ENCODE results near the gene CD82. TPM values are rescaled to one million over a fixed set of nuclear protein-coding genes. Genes with fewer than 3 reads are reported as not detected.
A peak's percentile ranks its signal among the peaks of the same experiment; 100 is the strongest.

CD82 gene
- total and polyA plus RNA-seq, 2 of the 8 experiments (the other 6 are each of a cell fraction or from before 2014, with no cell fraction given), result 7.9 to 10.3 TPM

DNA sequence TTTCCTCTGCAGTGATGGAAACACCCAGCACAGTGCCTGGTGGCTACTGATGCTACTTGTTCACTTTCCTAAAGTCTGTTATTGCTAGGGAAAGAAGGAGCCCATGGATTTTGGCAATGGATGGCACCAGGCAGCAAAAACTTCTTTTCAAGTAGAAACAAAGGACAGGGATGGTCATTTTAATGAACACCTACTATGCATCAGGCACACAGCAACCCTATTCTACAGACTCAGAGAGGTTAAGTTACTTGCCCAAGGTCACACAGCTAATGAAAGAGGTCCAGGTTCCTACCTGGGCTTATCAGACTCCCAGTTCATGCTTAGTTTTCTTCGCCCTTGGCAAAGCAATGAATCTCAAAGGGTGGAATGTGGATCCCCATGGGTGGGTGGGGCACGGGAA is 36.9 kb upstream of the CD82 start:
- FAIRE-seq, result no peak

More for the DNA sequence above, 36.9 kb upstream of the CD82 start:
- CTCF ChIA-PET (ENCODE audit: partially characterized antibody), result interaction anchor here (0.9 to 10.5 kb wide), 3 partner anchors 8 to 102 kb away, joined by 3 to 120 read pairs (median 3); no protein-coding TSS in a partner anchor
- peaks cover 0 to 7% (median 0%) of the 10 kb centered on the region in 4 experiments; a peak in 4 of 7 replicates for H3K4me1 ChIP-seq (replicated peaks in 1 of 4; ENCODE audit: control insufficient read depth in 3 of 4, insufficient read depth in 4 of 4, low read length in 3 of 4)
- H4K5ac ChIP-seq (ENCODE audit: insufficient read length, low read depth, low read length), result no peak overlapping the region
- H2BK12ac ChIP-seq (ENCODE audit: low read depth, low read length), result no peak overlapping the region
- no peak overlapping the region for H3K23ac ChIP-seq (ENCODE audit: insufficient read length)
- no peak overlapping the region for H2AK5ac ChIP-seq (ENCODE audit: low read depth, low read length)
- H3K4me2 ChIP-seq (ENCODE audit: insufficient read depth in 1 of 2, low read depth in 2 of 2, low read length in 2 of 2), result no peak overlapping the region
- H3K79me2 ChIP-seq (ENCODE audit: control insufficient read depth in 1 of 2, insufficient read depth in 2 of 2, low read length in 2 of 2), result no peaks in the 10 kb centered on the region
- H3K4me3 ChIP-seq (ENCODE audit: extremely low read depth in 1 of 4, insufficient read depth in 2 of 4, low read depth in 3 of 4, low read length in 4 of 4), result no peak overlapping the region
- H2AFZ ChIP-seq (ENCODE audit: low read length), result no peak overlapping the region
- no peak overlapping the region for H2BK5ac ChIP-seq (ENCODE audit: low read depth, low read length)
- H3K27me3 ChIP-seq (replicated peaks in 1 of 4; ENCODE audit: control insufficient read depth in 3 of 4, extremely low read depth in 1 of 4, insufficient read depth in 3 of 4, low read length in 3 of 4), result no peaks in the 10 kb centered on the region
- no peak overlapping the region for H3K56ac ChIP-seq (replicated peaks; ENCODE audit: insufficient read length, low read depth, low read length)
- H3K36me3 ChIP-seq (ENCODE audit: control insufficient read depth in 2 of 4, insufficient read depth in 4 of 4, low read length in 3 of 4), result no peaks in the 10 kb centered on the region
- WGBS, 2 experiments (ENCODE audit: extremely low coverage in 1 of 2, insufficient coverage in 1 of 2, insufficient read length in 1 of 2, insufficient replicate concordance in 2 of 2, low coverage in 1 of 2, low lambda C conversion rate in 2 of 2, missing lambda C conversion rate in 1 of 2), result 67% methylated on average over 1 of the region's 2 CpGs; no CpG with 5 or more reads in 1 of the 2 experiments
- H4K20me1 ChIP-seq (replicated peaks in 1 of 2; ENCODE audit: control insufficient read depth in 1 of 2, insufficient read depth in 2 of 2, low read length in 2 of 2), result no peaks in the 10 kb centered on the region
- no peak overlapping the region for H2BK15ac ChIP-seq (ENCODE audit: low read length)
- no peak for DNase-seq (ENCODE audit: low read depth in 1 of 2, low spot score in 2 of 2)
- no peaks in the 10 kb centered on the region for H3K79me1 ChIP-seq (ENCODE audit: low read depth, low read length)
- no peaks in the 10 kb centered on the region for H3K9me3 ChIP-seq (ENCODE audit: insufficient read depth in 2 of 2, low read depth in 1 of 2, low read length in 1 of 2)
- no peaks in the 10 kb centered on the region for H3K23me2 ChIP-seq (ENCODE audit: low read depth, low read length)
- POLR2A ChIA-PET (ENCODE audit: partially characterized antibody), result no interaction called here
- H3K27ac ChIP-seq (ENCODE audit: low read depth, low read length), result no peak overlapping the region
- H4K91ac ChIP-seq (replicated peaks; ENCODE audit: insufficient read length, low read length), result no peak overlapping the region
- no peak overlapping the region for H2BK120ac ChIP-seq (replicated peaks; ENCODE audit: low read depth, low read length)
- H3K4ac ChIP-seq (replicated peaks; ENCODE audit: insufficient read length, low read depth, low read length), result no peak overlapping the region
- no peak overlapping the region for H3K14ac ChIP-seq (ENCODE audit: insufficient read length)
- TF ChIP-seq RAD21 (IDR thresholded peaks at IDR 0.05 in 1 of 2, conservative IDR thresholded peaks at IDR 0.05 in 1 of 2; ENCODE audit: low read depth in 2 of 2, low read length in 2 of 2), result no peak
- no peak for TF ChIP-seq POLR2AphosphoS5 (IDR thresholded peaks at IDR 0.05; ENCODE audit: low read depth, low read length)
- TF ChIP-seq KDM1A (IDR thresholded peaks at IDR 0.05; ENCODE audit: borderline replicate concordance, low read length), result peak; percentile 32; the same call in 1 of the 2 replicates
- TF ChIP-seq TBP (IDR thresholded peaks at IDR 0.05; ENCODE audit: low read depth, low read length), result no peak
- H4K8ac ChIP-seq (ENCODE audit: extremely low read depth, insufficient read depth, low read length), result no peak overlapping the region
- no peak overlapping the region for H3K9ac ChIP-seq (replicated peaks in 1 of 4; ENCODE audit: extremely low read depth in 1 of 4, low read depth in 3 of 4, low read length in 3 of 4)
- no peak overlapping the region for H2BK20ac ChIP-seq (ENCODE audit: low read length)
- H3K18ac ChIP-seq (ENCODE audit: extremely low read depth, low read length), result no peak overlapping the region
